Thymus (tissue), 11 donors: Measurements from ENCODE around the gene MEF2B. TPM values are rescaled to one million over a fixed set of nuclear protein-coding genes. Genes with fewer than 3 reads are reported as not detected.

Experiments
- DNase-seq, 9 donors: peaks; one replicate each; pipeline ENCODE4 v3.0.0-alpha.2; 2013; ENCODE audit warnings: low spot score in 9 of 9, low read depth in 6 of 9, missing footprints in 1 of 9
- H3K27ac ChIP-seq, 2 donors: one replicate each; pipeline ENCODE4 v1.5.1; 2013; ENCODE audit warnings: control low read depth in 1 of 2, low read depth in 1 of 2, low read length in 1 of 2, mild to moderate bottlenecking in 1 of 2, moderate library complexity in 1 of 2
- H3K27me3 ChIP-seq, 2 donors: one replicate each; pipeline ENCODE4 v1.5.1; 2013; ENCODE audit warnings: low read length in 1 of 2; ENCODE audit not compliant: control insufficient read depth in 2 of 2, insufficient read depth in 1 of 2
- H3K36me3 ChIP-seq, 2 donors: one replicate each; pipeline ENCODE4 v1.5.1; 2013; ENCODE audit warnings: low read length in 1 of 2, mild to moderate bottlenecking in 1 of 2, moderate library complexity in 1 of 2; ENCODE audit not compliant: control insufficient read depth in 2 of 2, insufficient read depth in 2 of 2
- H3K4me1 ChIP-seq, 2 donors: one replicate each; pipeline ENCODE4 v1.5.1; 2013; ENCODE audit warnings: low read length in 2 of 2; ENCODE audit not compliant: control insufficient read depth in 2 of 2, insufficient read depth in 2 of 2
- H3K4me3 ChIP-seq, 2 donors: one replicate each; pipeline ENCODE4 v1.5.1; 2013; ENCODE audit warnings: low read length in 2 of 2, control low read depth in 1 of 2, mild to moderate bottlenecking in 1 of 2
- H3K9me3 ChIP-seq, 2 donors: one replicate each; pipeline ENCODE4 v1.5.1; 2013; ENCODE audit warnings: low read length in 1 of 2, mild to moderate bottlenecking in 1 of 2; ENCODE audit not compliant: control insufficient read depth in 2 of 2, insufficient read depth in 1 of 2
- WGBS: extraction: QIAGEN DNeasy Blood & Tissue Kit; methylation state at CpG from one replicate; pipeline ENCODE4 v1.1.7; 2013; 5-methylcytosine and 5-hydroxymethylcytosine counted together
- polyA plus RNA-seq: library from polyadenylated mRNA; stranded (reverse); fragments of 200-250 nt; gene quantifications from one replicate; pipeline ENCODE4 v1.2.3, GENCODE V29; 2013
- total RNA-seq: library from RNA; stranded (reverse); fragments of 120-200 nt; gene quantifications from one replicate; pipeline ENCODE4 v1.2.4, GENCODE V29; 2013
- donor health status: healthy.

Gene MEF2B
- total and polyA plus RNA-seq, 2 donors = 0.42 to 2.1 TPM

DNA sequence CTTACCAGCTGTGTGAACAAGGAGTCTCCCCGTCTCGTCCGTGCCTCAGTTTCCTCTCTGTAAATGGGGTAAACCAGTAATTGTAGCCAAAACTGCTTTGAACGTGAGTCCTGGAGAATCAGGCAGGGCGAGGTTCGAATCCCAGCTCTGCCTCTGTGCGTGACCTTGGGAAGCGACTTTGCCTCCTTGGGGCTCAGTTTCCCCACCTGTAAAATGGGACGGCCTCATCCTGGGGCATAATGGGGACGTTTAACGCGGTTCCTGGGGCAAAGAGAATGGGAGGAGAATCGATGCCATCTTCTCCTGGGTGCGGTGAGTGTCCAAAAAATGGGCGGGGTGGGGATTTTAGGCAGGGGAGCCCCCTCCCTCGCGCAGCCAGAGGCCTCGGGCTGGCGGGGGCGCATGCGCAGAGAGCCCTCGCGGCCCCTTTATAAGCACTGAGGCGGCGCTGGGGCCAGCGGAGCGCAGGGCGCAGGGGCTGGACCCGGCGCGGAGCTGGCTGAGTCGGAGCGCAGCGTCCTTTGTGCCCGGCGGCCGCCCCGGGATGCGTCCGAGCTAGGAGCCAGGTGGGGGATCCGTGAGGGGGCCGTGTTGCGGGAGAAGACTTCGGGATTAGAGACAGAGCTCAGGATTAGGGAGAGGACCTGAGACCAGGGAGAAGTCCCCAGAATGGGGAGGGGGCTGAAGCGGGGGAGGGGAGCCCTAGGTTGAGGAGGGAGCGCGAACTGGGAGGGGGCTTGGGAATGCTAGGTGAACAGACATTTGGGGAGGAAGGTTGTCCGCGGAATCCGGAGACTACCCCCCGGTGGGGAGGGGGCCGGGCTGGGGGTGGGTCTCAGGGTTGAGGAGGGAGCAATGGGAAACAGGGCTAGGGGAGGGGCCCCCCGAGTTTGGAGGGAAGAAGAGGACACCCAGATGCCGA is 41.7 kb upstream of the MEF2B start, which contains the start of gene NCAN:
TSS of gene NCAN (plus strand) at position 460 of the 922 bp plus-strand sequence. CDS start 4,996 bp downstream, outside the sequence.
- DNase-seq = no peak
- no peaks in the 10 kb centered on the region for H3K36me3 ChIP-seq
- peaks cover 15 to 65% of the 10 kb centered on the region in 2 donors for H3K27me3 ChIP-seq
- H3K4me3 ChIP-seq = no peak within 1 kb of the TSS
- H3K27ac ChIP-seq = no peak within 1 kb of the TSS
- no peaks in the 10 kb centered on the region for H3K9me3 ChIP-seq
- no peaks in the 10 kb centered on the region for H3K4me1 ChIP-seq
- WGBS = 13% methylated on average over 54 of the region's 54 CpGs

DNA sequence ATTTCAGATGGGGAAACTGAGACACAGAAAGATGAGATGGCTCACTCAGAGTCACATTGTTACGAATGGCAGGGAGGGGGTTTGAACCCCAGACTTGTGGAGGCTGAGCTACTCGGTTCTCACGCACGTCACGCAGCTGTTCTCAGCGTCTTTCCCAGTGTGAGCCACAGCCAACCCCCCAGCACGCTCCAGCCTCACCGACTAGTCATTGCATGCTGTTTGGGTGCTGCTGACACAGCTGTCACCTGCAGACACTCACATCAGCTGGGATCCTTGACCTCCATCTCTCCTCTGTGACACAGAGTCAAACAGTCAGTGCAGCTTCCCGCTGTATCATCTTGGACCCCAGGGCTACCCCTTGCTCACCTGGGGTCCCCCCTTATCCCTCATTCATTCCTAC is 39.3 kb upstream of the MEF2B start:
- no peaks in the 10 kb centered on the region for H3K4me1 ChIP-seq
- DNase-seq = no peak
- H3K27me3 ChIP-seq = peaks cover 15 to 67% of the 10 kb centered on the region in 2 donors
- H3K27ac ChIP-seq = no peak overlapping the region
- no peak overlapping the region for H3K4me3 ChIP-seq
- H3K9me3 ChIP-seq = no peaks in the 10 kb centered on the region
- WGBS = 68% methylated on average over 9 of the region's 9 CpGs
- no peaks in the 10 kb centered on the region for H3K36me3 ChIP-seq

DNA sequence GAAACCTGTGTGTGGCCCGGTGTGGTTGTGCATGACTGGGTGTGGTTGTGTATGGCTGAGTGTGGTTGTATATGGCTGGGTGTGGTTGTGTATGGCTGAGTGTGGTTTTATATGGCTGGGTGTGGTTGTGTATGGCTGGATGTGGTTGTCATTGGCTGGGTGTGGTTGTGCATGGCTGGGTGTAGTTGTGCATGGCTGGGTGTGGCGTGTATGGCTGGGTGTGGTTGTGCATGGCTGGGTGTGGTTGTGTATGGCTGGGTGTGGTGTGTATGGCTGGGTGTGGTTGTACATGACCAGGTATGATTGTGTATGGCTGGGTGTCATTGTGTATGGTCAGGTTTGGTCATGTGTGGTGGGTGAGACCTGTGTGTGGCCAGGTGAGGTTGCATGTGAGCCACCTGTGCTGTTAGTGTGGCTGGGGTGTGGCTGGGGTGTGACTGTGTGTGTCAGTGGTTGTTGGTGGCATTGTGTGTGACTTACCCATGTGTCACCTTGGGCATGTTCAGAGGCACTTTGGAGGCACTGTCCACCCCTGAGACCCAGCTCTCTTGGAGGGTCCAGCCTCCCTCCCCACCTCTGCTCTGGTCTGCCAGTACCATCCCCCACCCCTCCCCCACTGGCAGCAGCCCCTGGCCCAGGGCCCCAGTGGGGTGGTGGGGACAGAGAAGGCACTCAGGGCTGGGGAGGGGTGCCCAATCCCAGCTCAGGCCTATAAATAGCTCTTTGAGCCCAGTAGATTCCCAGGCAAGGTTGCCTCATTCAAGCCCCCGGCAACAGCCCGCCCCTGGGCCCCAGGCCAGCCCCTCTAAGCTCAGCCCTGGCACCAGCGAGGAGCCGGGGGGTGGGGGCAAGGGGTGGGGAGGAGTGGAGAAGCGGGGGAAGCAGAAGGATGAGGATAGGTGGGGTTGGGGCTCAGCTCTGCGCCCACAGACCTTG is 37.8 kb upstream of the MEF2B start:
- no peak overlapping the region for H3K27ac ChIP-seq

DNA sequence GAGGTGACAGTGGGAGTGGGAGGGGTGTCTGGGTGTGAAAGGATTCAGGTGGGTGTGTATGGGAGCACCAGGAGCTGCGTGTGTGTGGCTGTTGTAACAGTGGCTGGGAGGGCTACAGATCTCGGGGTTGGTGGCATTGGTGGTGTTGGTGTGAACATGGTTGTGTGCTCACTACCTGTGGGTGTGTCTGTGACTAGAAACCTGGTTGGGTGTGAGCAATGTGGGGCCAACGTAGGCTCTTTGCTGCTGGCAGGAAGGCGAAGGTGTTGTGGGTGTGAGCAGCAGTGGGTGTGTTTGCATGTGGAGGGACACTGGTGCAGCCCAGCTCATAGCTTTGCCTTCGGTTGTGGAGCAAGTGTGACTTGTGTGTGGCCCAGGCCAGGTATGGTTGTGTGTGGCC is 36.9 kb upstream of the MEF2B start:
- no peaks in the 10 kb centered on the region for H3K9me3 ChIP-seq
- no peak for DNase-seq
- no peak overlapping the region for H3K27ac ChIP-seq
- peaks cover 9 to 14% of the 10 kb centered on the region in 2 donors for H3K4me1 ChIP-seq
- no peak overlapping the region for H3K4me3 ChIP-seq
- H3K36me3 ChIP-seq = peaks cover 0 to under 1% of the 10 kb centered on the region in 2 donors
- H3K27me3 ChIP-seq = peaks cover 8 to 42% of the 10 kb centered on the region in 2 donors
- WGBS = 76% methylated on average over 5 of the region's 5 CpGs

More for the DNA sequence above, 37.8 kb upstream of the MEF2B start:
- Histone ChIP-seq H3K4me3 (no peak overlapping the region), H3K4me1 (peaks cover 3 to 5% of the 10 kb centered on the region in 2 donors), H3K27me3 (peaks cover 15 to 52% of the 10 kb centered on the region in 2 donors), H3K36me3 (no peaks in the 10 kb centered on the region), H3K9me3 (no peaks in the 10 kb centered on the region)
- WGBS = 62% methylated on average over 8 of the region's 8 CpGs
- no peak for DNase-seq

- no peak overlapping the region for H3K4me3 ChIP-seq
- no peak overlapping the region for H3K27ac ChIP-seq
- H3K4me1 ChIP-seq = peaks cover 9 to 14% of the 10 kb centered on the region in 2 donors
- H3K27me3 ChIP-seq = peaks cover 0 to 30% of the 10 kb centered on the region in 2 donors
- H3K9me3 ChIP-seq = no peaks in the 10 kb centered on the region
- WGBS = 68% methylated on average over 14 of the region's 14 CpGs
- DNase-seq = no peak
- H3K36me3 ChIP-seq = peaks cover 4 to 8% of the 10 kb centered on the region in 2 donors
Measured at GRCh38 chr19:19205416-19206410, 35.6 kb upstream of the MEF2B start.

DNA sequence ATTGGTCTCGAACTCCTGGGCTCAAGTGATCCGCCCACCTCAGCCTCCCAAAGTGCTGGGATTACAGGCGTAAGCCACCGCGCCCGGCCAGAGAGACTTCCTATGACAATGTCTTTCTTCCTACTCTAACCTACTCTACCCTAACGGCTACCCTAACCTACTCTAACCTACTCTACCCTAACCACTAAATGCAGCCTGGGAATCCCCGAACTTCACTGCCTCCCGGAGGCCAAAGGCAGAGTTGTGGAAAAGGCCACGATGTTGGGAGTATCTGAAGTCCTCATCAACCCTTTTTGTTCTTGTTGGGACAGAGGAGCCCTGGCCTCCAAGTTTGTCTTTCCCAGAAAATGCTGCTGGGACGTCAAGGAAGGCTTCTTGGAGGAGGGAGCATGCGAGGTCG is 34.1 kb upstream of the MEF2B start:
- H3K27me3 ChIP-seq = peaks cover 0 to 22% of the 10 kb centered on the region in 2 donors
- H3K36me3 ChIP-seq = peaks cover 10 to 11% of the 10 kb centered on the region in 2 donors
- H3K27ac ChIP-seq = no peak overlapping the region
- no peaks in the 10 kb centered on the region for H3K9me3 ChIP-seq
- peaks cover 9 to 14% of the 10 kb centered on the region in 2 donors for H3K4me1 ChIP-seq
- 77% methylated on average over 13 of the region's 13 CpGs for WGBS
- DNase-seq = no peak
- no peak overlapping the region for H3K4me3 ChIP-seq

- Histone ChIP-seq H3K27me3 (peaks cover 0 to 20% of the 10 kb centered on the region in 2 donors), H3K36me3 (peaks cover 17 to 21% of the 10 kb centered on the region in 2 donors), H3K27ac (peak within 1 kb of the TSS; percentile 58 to 84), H3K4me1 (peaks cover 9 to 14% of the 10 kb centered on the region in 2 donors), H3K9me3 (no peaks in the 10 kb centered on the region), H3K4me3 (peak within 1 kb of the TSS; percentile 64 to 72)
- peak; percentile 76 to 95 (median 86) for DNase-seq
- WGBS = 7% methylated on average over 60 of the region's 60 CpGs
Measured at GRCh38 chr19:19203012-19203856, 33.2 kb upstream of the MEF2B start, which contains the start of gene NR2C2AP. TSS of gene NR2C2AP (minus strand) at chr19:19203414. CDS start at chr19:19203060, 354 bp downstream.
